K562 (cell line): Measurements from ENCODE around the gene MOB1B. TPM values are rescaled to one million over a fixed set of nuclear protein-coding genes. Genes with fewer than 3 reads are reported as not detected.

ENCODE experiments used
- ARID3A ChIP-seq: IDR thresholded peaks from 2 replicates; pipeline ENCODE4 v1.6.1; 2012; ENCODE audit warnings: low read depth, low read length, improper control_type of control experiment, borderline replicate concordance
- BRCA1 ChIP-seq, 2 experiments: fragments of 450-650 bp in 1 of 2; sonication (generic) in 1 of 2; formaldehyde crosslinking in 1 of 2; IDR thresholded peaks; 2 replicates each; pipeline versions ENCODE4 v1.5.0 to v1.6.1; 2017 to 2020; ENCODE audit warnings: mild to moderate bottlenecking in 1 of 2, missing genetic modification reagents in 1 of 2
- CGGBP1 ChIP-seq: fragments of 250-450 bp; sonication (Bioruptor Pico); IDR thresholded peaks from 2 replicates; pipeline ENCODE4 v1.9.0; 2021; ENCODE audit warnings: mild to moderate bottlenecking
- FIP1L1 ChIP-seq: fragments of 200-400 bp; formaldehyde crosslinking; IDR thresholded peaks from 2 replicates; pipeline ENCODE4 v1.6.1; 2018; ENCODE audit warnings: mild to moderate bottlenecking, low read depth, low read length; ENCODE audit not compliant: poor library complexity, severe bottlenecking
- MXI1 ChIP-seq: IDR thresholded peaks from 2 replicates; pipeline ENCODE4 v1.6.1; 2011; ENCODE audit warnings: low read depth, mild to moderate bottlenecking, improper control_type of control experiment, low read length
- NBN ChIP-seq: fragments of 450-650 bp; IDR thresholded peaks from 2 replicates; pipeline ENCODE4 v1.6.1; 2016; ENCODE audit warnings: low read depth, mild to moderate bottlenecking
- NCOA6 ChIP-seq: fragments of 450-650 bp; IDR thresholded peaks from 2 replicates; pipeline ENCODE4 v1.6.1; 2017; ENCODE audit warnings: mild to moderate bottlenecking
- ZNF217 ChIP-seq: sonication (generic); formaldehyde crosslinking; IDR thresholded peaks from 2 replicates; pipeline ENCODE4 v1.8.0; 2022; ENCODE audit warnings: mild to moderate bottlenecking, missing genetic modification reagents
- polyA plus RNA-seq, 8 experiments: library from polyadenylated mRNA; depleted of rRNA in 4 of 8; stranded (reverse) in 5 of 8; unstranded in 3 of 8; fragments of >200 nt; fragmentation: Nextera tagmentation in 2 of 8; fragmentation: Illumina TruSeq in 1 of 8; extraction: Ambion mirVana in 2 of 8; extraction: Trizol in 1 of 8; gene quantifications; 2 replicates each; pipeline versions ENCODE4 v1.2.1 to v1.2.3, GENCODE V29; 2011 to 2014; ENCODE audit warnings: inconsistent platforms in 1 of 8, missing spikeins in 1 of 8
- total RNA-seq, 7 experiments: library from RNA; depleted of rRNA in 6 of 7; stranded (reverse); fragments of >200 nt in 6 of 7; fragmentation: Illumina TruSeq in 2 of 7; extraction: Trizol in 2 of 7; gene quantifications; 2 replicates each; pipeline versions ENCODE4 v1.2.1 to v1.2.3, GENCODE V29; 2011 to 2021; ENCODE audit warnings: low replicate concordance in 1 of 7
- TF ChIP-seq, protein P1 (sequence below): sonication (generic); formaldehyde crosslinking; IDR thresholded peaks from 2 replicates; pipeline ENCODE4 v1.8.0; 2023; ENCODE audit warnings: mild to moderate bottlenecking, missing genetic modification reagents
- TF ChIP-seq, protein P2 (sequence below), 2 experiments: fragments of 450-650 bp in 1 of 2; sonication (generic) in 1 of 2; formaldehyde crosslinking in 1 of 2; IDR thresholded peaks; 2 replicates each; pipeline versions ENCODE4 v1.7.1 to v1.9.0; 2016 to 2022; ENCODE audit warnings: inconsistent platforms in 1 of 2, mild to moderate bottlenecking in 1 of 2, missing genetic modification reagents in 1 of 2

Gene MOB1B
- total and polyA plus RNA-seq, 9 of the 15 experiments (the other 6 are each of a cell fraction or from before 2014, with no cell fraction given) = 8.4 to 37.8 (median 19.0) TPM

GRCh38 chr4:70994387-70995099, 92.4 kb downstream of the MOB1B start (continued):
- TF ChIP-seq, protein P1, sequence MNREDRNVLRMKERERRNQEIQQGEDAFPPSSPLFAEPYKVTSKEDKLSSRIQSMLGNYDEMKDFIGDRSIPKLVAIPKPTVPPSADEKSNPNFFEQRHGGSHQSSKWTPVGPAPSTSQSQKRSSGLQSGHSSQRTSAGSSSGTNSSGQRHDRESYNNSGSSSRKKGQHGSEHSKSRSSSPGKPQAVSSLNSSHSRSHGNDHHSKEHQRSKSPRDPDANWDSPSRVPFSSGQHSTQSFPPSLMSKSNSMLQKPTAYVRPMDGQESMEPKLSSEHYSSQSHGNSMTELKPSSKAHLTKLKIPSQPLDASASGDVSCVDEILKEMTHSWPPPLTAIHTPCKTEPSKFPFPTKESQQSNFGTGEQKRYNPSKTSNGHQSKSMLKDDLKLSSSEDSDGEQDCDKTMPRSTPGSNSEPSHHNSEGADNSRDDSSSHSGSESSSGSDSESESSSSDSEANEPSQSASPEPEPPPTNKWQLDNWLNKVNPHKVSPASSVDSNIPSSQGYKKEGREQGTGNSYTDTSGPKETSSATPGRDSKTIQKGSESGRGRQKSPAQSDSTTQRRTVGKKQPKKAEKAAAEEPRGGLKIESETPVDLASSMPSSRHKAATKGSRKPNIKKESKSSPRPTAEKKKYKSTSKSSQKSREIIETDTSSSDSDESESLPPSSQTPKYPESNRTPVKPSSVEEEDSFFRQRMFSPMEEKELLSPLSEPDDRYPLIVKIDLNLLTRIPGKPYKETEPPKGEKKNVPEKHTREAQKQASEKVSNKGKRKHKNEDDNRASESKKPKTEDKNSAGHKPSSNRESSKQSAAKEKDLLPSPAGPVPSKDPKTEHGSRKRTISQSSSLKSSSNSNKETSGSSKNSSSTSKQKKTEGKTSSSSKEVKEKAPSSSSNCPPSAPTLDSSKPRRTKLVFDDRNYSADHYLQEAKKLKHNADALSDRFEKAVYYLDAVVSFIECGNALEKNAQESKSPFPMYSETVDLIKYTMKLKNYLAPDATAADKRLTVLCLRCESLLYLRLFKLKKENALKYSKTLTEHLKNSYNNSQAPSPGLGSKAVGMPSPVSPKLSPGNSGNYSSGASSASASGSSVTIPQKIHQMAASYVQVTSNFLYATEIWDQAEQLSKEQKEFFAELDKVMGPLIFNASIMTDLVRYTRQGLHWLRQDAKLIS (CRISPR knock-in tag) = 0 out of 2 replicates have a peak, but pooled peaks have one; percentile 37
- TF ChIP-seq BRCA1 (IDR thresholded peaks at IDR 0.05) (no peak), BRCA1 (CRISPR knock-in tag; IDR thresholded peaks at IDR 0.05) (no peak), CGGBP1 (CRISPR knock-in tag) (no peak), ZNF217 (no peak), MXI1 (no peak), NBN (no peak), ARID3A (no peak), NCOA6 (no peak), FIP1L1 (no peak)
- TF ChIP-seq, protein P2, sequence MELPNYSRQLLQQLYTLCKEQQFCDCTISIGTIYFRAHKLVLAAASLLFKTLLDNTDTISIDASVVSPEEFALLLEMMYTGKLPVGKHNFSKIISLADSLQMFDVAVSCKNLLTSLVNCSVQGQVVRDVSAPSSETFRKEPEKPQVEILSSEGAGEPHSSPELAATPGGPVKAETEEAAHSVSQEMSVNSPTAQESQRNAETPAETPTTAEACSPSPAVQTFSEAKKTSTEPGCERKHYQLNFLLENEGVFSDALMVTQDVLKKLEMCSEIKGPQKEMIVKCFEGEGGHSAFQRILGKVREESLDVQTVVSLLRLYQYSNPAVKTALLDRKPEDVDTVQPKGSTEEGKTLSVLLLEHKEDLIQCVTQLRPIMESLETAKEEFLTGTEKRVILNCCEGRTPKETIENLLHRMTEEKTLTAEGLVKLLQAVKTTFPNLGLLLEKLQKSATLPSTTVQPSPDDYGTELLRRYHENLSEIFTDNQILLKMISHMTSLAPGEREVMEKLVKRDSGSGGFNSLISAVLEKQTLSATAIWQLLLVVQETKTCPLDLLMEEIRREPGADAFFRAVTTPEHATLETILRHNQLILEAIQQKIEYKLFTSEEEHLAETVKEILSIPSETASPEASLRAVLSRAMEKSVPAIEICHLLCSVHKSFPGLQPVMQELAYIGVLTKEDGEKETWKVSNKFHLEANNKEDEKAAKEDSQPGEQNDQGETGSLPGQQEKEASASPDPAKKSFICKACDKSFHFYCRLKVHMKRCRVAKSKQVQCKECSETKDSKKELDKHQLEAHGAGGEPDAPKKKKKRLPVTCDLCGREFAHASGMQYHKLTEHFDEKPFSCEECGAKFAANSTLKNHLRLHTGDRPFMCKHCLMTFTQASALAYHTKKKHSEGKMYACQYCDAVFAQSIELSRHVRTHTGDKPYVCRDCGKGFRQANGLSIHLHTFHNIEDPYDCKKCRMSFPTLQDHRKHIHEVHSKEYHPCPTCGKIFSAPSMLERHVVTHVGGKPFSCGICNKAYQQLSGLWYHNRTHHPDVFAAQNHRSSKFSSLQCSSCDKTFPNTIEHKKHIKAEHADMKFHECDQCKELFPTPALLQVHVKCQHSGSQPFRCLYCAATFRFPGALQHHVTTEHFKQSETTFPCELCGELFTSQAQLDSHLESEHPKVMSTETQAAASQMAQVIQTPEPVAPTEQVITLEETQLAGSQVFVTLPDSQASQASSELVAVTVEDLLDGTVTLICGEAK (IDR thresholded peaks at IDR 0.05) = 0 out of 2 replicates have a peak, but pooled peaks have one; percentile 31
- TF ChIP-seq, protein P2 (CRISPR knock-in tag; IDR thresholded peaks at IDR 0.05) = no peak
